Duodenal mucosa (tissue), 2 donors: ENCODE results near the gene FAM193B.

ENCODE experiments used
- H3K27ac ChIP-seq: one replicate; pipeline ENCODE4 v1.7.0; 2013; ENCODE audit warnings: low read depth, low read length
- H3K27me3 ChIP-seq, 2 donors: one replicate each; pipeline ENCODE4 v1.7.0; 2013; ENCODE audit warnings: low read length in 2 of 2, control low read depth in 1 of 2; ENCODE audit not compliant: insufficient read depth in 2 of 2, control insufficient read depth in 1 of 2
- H3K36me3 ChIP-seq, 2 donors: one replicate each; pipeline ENCODE4 v1.7.0; 2013; ENCODE audit warnings: low read length in 2 of 2, control low read depth in 1 of 2; ENCODE audit not compliant: insufficient read depth in 2 of 2, control insufficient read depth in 1 of 2
- H3K4me1 ChIP-seq, 2 donors: one replicate each; pipeline ENCODE4 v1.7.0; 2013; ENCODE audit warnings: low read length in 2 of 2, control low read depth in 1 of 2; ENCODE audit not compliant: insufficient read depth in 2 of 2, control insufficient read depth in 1 of 2
- H3K4me3 ChIP-seq, 2 donors: one replicate each; pipeline ENCODE4 v1.7.0; 2013; ENCODE audit warnings: low read length in 2 of 2, low read depth in 1 of 2
- H3K9ac ChIP-seq, 2 donors: one replicate each; pipeline ENCODE4 v1.7.0; 2013; ENCODE audit warnings: low read length in 2 of 2, low read depth in 1 of 2
- H3K9me3 ChIP-seq, 2 donors: one replicate each; pipeline ENCODE4 v1.7.0; 2013; ENCODE audit warnings: low read length in 2 of 2, control low read depth in 1 of 2; ENCODE audit not compliant: control insufficient read depth in 1 of 2

FAM193B gene

GRCh38 chr5:177496727-177497291, 57.6 kb downstream of the FAM193B start:
- H3K27ac ChIP-seq: peak overlapping the region; percentile 82
- H3K4me1 ChIP-seq: peaks cover 12 to 44% of the 10 kb centered on the region in 2 donors
- H3K27me3 ChIP-seq: peaks cover 8 to 10% of the 10 kb centered on the region in 2 donors
- H3K4me3 ChIP-seq: peak overlapping the region; percentile 66 to 72
- no peaks in the 10 kb centered on the region for H3K36me3 ChIP-seq
- no peaks in the 10 kb centered on the region for H3K9me3 ChIP-seq
- H3K9ac ChIP-seq: peak overlapping the region; percentile 50 to 60

GRCh38 chr5:177496070-177496726, 58.2 kb downstream of the FAM193B start:
- Histone ChIP-seq H3K9me3 (no peaks in the 10 kb centered on the region), H3K27me3 (peaks cover 8 to 10% of the 10 kb centered on the region in 2 donors), H3K36me3 (no peaks in the 10 kb centered on the region), H3K9ac (peak overlapping the region; percentile 50 to 54), H3K27ac (peak overlapping the region; percentile 82), H3K4me3 (peak overlapping the region; percentile 51 to 52), H3K4me1 (peaks cover 12 to 43% of the 10 kb centered on the region in 2 donors)

- Histone ChIP-seq H3K27ac (peak overlapping the region; percentile 82), H3K4me1 (peaks cover 12 to 36% of the 10 kb centered on the region in 2 donors), H3K36me3 (no peaks in the 10 kb centered on the region), H3K27me3 (peaks cover 8 to 10% of the 10 kb centered on the region in 2 donors), H3K9ac (peak overlapping the region in 1 of 2 donors; percentile 50), H3K4me3 (peak overlapping the region in 1 of 2 donors; percentile 21), H3K9me3 (no peaks in the 10 kb centered on the region)
Measured at GRCh38 chr5:177495243-177496060, 58.9 kb downstream of the FAM193B start.

DNA sequence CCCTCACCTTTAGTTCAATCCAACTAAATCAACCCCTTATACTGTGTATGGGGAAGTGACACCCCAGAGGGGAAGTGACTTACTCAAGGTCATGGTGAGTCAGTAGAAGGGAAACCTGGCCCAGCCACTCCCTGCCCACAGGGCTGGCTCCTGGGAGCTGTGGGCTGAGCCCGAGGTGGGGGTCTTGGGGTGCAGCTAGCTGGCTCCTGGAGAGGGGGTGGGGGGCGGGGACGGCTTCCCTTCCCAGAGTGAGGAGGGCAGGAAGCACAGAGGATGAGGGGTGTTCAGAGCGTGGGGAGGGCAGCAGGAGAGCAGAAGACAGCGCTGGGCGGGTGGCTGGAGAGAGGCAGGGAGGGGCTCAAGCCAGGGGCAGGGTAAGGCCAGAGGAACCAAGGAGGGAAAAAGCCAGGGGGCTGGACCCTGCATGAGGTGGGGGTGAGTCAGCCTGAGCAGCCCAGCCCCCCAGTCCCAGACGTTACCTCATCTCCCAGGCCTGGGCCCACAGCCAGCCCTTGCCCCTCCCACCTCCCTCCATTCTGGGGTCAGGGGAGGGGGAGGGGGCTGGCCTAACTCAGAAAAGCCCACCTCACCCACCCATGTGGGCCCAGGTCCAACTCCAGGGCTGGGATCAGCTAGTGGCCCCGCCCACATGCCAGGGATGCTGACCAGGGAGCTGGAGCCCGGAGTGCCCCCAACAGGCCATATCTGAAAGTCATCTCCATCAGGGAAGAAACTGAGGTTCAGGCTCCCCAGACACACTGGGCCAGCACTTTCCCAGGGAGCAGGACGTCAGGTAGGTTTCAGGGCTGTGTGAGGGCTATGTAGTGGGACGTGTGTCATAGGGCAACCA, 59.8 kb downstream of the FAM193B start:
- peak overlapping the region; percentile 56 for H3K27ac ChIP-seq
- no peaks in the 10 kb centered on the region for H3K9me3 ChIP-seq
- peaks cover 12 to 36% of the 10 kb centered on the region in 2 donors for H3K4me1 ChIP-seq
- peak overlapping the region in 1 of 2 donors; percentile 27 for H3K9ac ChIP-seq
- H3K27me3 ChIP-seq: peaks cover 8 to 10% of the 10 kb centered on the region in 2 donors
- no peaks in the 10 kb centered on the region for H3K36me3 ChIP-seq
- no peak overlapping the region for H3K4me3 ChIP-seq

DNA sequence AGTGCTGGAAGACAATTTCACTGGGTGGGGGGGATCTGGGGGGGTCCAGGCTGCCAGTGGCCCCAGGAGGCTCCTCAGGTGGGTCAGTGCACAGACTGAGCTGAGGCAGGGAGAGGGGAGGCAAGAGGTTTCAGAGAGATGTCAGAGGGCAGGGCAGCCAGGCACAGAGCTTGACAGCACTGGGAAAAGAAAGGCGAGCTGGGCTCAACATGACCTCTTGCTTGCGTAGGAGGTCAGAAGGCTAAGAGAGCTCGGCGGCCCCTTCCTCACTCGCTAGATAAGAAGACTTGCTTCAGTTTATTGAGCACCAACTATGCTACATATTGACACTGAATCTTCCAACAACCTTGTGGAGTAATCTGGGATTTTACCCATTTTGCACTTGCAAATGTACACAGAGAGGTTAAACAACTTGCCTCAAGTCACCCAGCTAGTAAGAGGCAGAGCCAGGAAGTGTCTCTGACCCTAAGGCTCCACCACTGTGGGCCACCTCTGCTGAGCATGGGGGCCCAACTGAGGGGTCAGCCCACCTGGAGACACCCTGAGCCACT, 60.5 kb downstream of the FAM193B start:
- H3K9ac ChIP-seq: peak overlapping the region in 1 of 2 donors; percentile 27
- H3K9me3 ChIP-seq: no peaks in the 10 kb centered on the region
- H3K4me1 ChIP-seq: peaks cover 12 to 40% of the 10 kb centered on the region in 2 donors
- peaks cover 8 to 10% of the 10 kb centered on the region in 2 donors for H3K27me3 ChIP-seq
- peaks cover 0 to 4% of the 10 kb centered on the region in 2 donors for H3K36me3 ChIP-seq
- H3K4me3 ChIP-seq: no peak overlapping the region
- no peak overlapping the region for H3K27ac ChIP-seq

- peaks cover 1 to 10% of the 10 kb centered on the region in 2 donors for H3K36me3 ChIP-seq
- H3K27me3 ChIP-seq: peaks cover 0 to under 1% of the 10 kb centered on the region in 2 donors
- H3K4me3 ChIP-seq: no peak overlapping the region
- no peak overlapping the region for H3K9ac ChIP-seq
- no peak overlapping the region for H3K27ac ChIP-seq
- H3K9me3 ChIP-seq: no peaks in the 10 kb centered on the region
- H3K4me1 ChIP-seq: peaks cover 8 to 33% of the 10 kb centered on the region in 2 donors
Measured at GRCh38 chr5:177492841-177493240, 61.5 kb downstream of the FAM193B start.

DNA sequence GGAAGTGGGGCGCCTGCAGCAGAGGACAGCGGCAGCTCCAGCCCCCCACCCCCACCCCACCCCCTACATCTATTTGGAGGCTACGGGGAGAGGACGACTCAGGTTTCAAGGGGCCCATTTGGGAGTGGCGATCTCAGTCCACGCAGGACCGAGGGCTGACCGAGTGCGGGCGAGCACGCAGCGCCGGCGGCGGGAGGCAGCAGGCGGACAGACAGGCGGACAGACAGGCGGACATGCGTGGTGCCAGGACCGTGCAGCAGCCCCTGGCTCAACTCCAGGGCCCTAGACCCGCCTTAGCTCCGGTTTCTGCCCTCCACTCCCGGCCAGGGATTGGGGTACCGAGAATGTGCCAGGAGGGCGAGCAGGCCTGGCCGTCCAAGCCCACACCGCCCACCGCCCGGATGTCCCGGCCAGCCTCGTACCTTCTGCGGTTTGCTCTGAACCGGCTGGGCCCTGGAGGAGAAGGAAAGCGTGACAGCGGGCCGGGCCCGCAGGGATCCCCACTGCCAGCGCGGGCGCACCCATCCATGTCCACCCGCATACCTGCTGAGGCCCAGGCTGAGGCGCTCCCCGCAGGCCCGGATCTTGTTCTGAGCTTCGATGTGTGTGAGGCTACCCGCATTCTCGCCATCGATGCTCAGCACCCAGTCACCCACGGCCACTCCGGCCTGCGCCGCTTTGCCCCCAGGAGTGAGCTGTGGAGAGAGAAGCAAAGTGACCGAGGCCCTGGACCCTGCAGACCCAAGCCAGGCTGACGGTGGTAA, 62.2 kb downstream of the FAM193B start:
- Histone ChIP-seq H3K4me1 (peaks cover 6 to 31% of the 10 kb centered on the region in 2 donors), H3K36me3 (peaks cover 6 to 13% of the 10 kb centered on the region in 2 donors), H3K4me3 (no peak overlapping the region), H3K9ac (no peak overlapping the region), H3K27ac (no peak overlapping the region), H3K27me3 (no peaks in the 10 kb centered on the region), H3K9me3 (no peaks in the 10 kb centered on the region)

- peaks cover 6 to 13% of the 10 kb centered on the region in 2 donors for H3K36me3 ChIP-seq
- H3K9ac ChIP-seq: no peak overlapping the region
- H3K9me3 ChIP-seq: no peaks in the 10 kb centered on the region
- H3K27ac ChIP-seq: no peak overlapping the region
- H3K4me3 ChIP-seq: no peak overlapping the region
- no peaks in the 10 kb centered on the region for H3K27me3 ChIP-seq
- H3K4me1 ChIP-seq: peaks cover 6 to 29% of the 10 kb centered on the region in 2 donors
Measured at GRCh38 chr5:177491429-177491945, 62.9 kb downstream of the FAM193B start.

- Histone ChIP-seq H3K4me3 (no peak overlapping the region), H3K36me3 (peaks cover 6 to 13% of the 10 kb centered on the region in 2 donors), H3K27ac (no peak overlapping the region), H3K9ac (no peak overlapping the region), H3K9me3 (no peaks in the 10 kb centered on the region), H3K4me1 (peaks cover 6 to 24% of the 10 kb centered on the region in 2 donors), H3K27me3 (no peaks in the 10 kb centered on the region)
Measured at GRCh38 chr5:177490992-177491391, 63.4 kb downstream of the FAM193B start.
